Right atrium auricular region (tissue), 2 donors: ENCODE data around the gene MITF. TPM values are rescaled to one million over a fixed set of nuclear protein-coding genes. Genes with fewer than 3 reads are reported as not detected.

Experiments
- DNase-seq: peaks from one replicate; pipeline ENCODE4 v3.0.0-alpha.2; 2019; ENCODE audit warnings: low spot score
- H3K27ac ChIP-seq, 2 donors: fragments of 200-600 bp; sonication (generic); 1 replicate in 1 of 2; 2 replicates in 1 of 2; pipeline ENCODE4 v1.5.1; 2016 to 2019
- H3K27me3 ChIP-seq, 2 donors: fragments of 200-600 bp; sonication (generic); one replicate each; pipeline versions ENCODE4 v1.5.1 to v1.6.0; 2017 to 2019
- H3K36me3 ChIP-seq: fragments of 200-600 bp; sonication (generic); one replicate; pipeline ENCODE4 v1.5.1; 2016
- H3K4me1 ChIP-seq, 2 donors: fragments of 200-600 bp; sonication (generic); one replicate each; pipeline versions ENCODE4 v1.5.1 to v1.6.0; 2017 to 2019
- H3K4me3 ChIP-seq, 2 donors: fragments of 200-600 bp; sonication (generic); 1 replicate in 1 of 2; 2 replicates in 1 of 2; pipeline ENCODE4 v1.5.1; 2017 to 2019; ENCODE audit warnings: mild to moderate bottlenecking in 1 of 2, moderate library complexity in 1 of 2
- H3K9me3 ChIP-seq, 2 donors: fragments of 200-600 bp; sonication (generic); one replicate each; pipeline ENCODE4 v1.5.1; 2019
- CTCF ChIP-seq, 2 donors: fragments of 200-600 bp; sonication (generic); IDR thresholded peaks; one replicate each; pipeline ENCODE4 v1.5.1; 2019; ENCODE audit warnings: antibody characterized with exemption in 2 of 2
- total RNA-seq, 2 donors: library from RNA; depleted of rRNA; stranded (reverse); fragments of >200 nt; gene quantifications; one replicate each; pipeline ENCODE4 v1.1.0, GENCODE V29; 2016

The MITF gene
- total RNA-seq, 2 donors from 2014 or later: 47.6 to 68.6 TPM

GRCh38 chr3:70006089-70006488, 266.8 kb downstream of the MITF start:
- Histone ChIP-seq H3K36me3 (no peaks in the 10 kb centered on the region), H3K27ac (no peak overlapping the region), H3K4me1 (no peaks in the 10 kb centered on the region), H3K27me3 (no peaks in the 10 kb centered on the region), H3K9me3 (peaks cover 0 to 4% of the 10 kb centered on the region in 2 donors), H3K4me3 (no peak overlapping the region)
- TF ChIP-seq CTCF (IDR thresholded peaks at IDR 0.05): no peak
- no peak for DNase-seq

- H3K9me3 ChIP-seq: no peaks in the 10 kb centered on the region
- TF ChIP-seq CTCF (IDR thresholded peaks at IDR 0.05): no peak
- no peaks in the 10 kb centered on the region for H3K4me1 ChIP-seq
- no peak overlapping the region for H3K4me3 ChIP-seq
- H3K36me3 ChIP-seq: no peaks in the 10 kb centered on the region
- H3K27ac ChIP-seq: no peak overlapping the region
- no peaks in the 10 kb centered on the region for H3K27me3 ChIP-seq
- DNase-seq: no peak
Observed at GRCh38 chr3:70010346-70010745, 271.1 kb downstream of the MITF start.

GRCh38 chr3:70011582-70011981, 272.3 kb downstream of the MITF start:
- H3K36me3 ChIP-seq: no peaks in the 10 kb centered on the region
- H3K27me3 ChIP-seq: no peaks in the 10 kb centered on the region
- H3K9me3 ChIP-seq: no peaks in the 10 kb centered on the region
- H3K4me3 ChIP-seq: no peak overlapping the region
- no peak overlapping the region for H3K27ac ChIP-seq
- no peaks in the 10 kb centered on the region for H3K4me1 ChIP-seq
- no peak for TF ChIP-seq CTCF (IDR thresholded peaks at IDR 0.05)
- DNase-seq: no peak
